GM23338 (cell line): ENCODE measurements around the gene FRMPD1.

Experiments
- CREB1 ChIP-seq: fragments of 250-450 bp; sonication (Bioruptor Pico); IDR thresholded peaks from 2 replicates; pipeline ENCODE4 v1.5.0; 2020; ENCODE audit warnings: low read depth, mild to moderate bottlenecking, moderate library complexity
- EZH2 ChIP-seq: fragments of 200-600 bp; sonication (generic); IDR thresholded peaks from one replicate; pipeline ENCODE4 v1.8.0; 2017; ENCODE audit warnings: antibody characterized with exemption, mild to moderate bottlenecking, low read depth; ENCODE audit not compliant: unreplicated experiment
- POLR2AphosphoS5 ChIP-seq: IDR thresholded peaks from 2 replicates; pipeline ENCODE4 v1.6.1; 2016; ENCODE audit warnings: antibody characterized with exemption, low read depth
- TF ChIP-seq, protein P1 (sequence below), 2 experiments: fragments of 200-600 bp in 1 of 2; sonication (generic) in 1 of 2; conservative IDR thresholded peaks; 2 replicates each; pipeline versions ENCODE4 v1.5.1 to v1.6.1; 2016 to 2017; ENCODE audit warnings: antibody characterized with exemption in 2 of 2, low read depth in 2 of 2, mild to moderate bottlenecking in 2 of 2, moderate library complexity in 1 of 2
- TF ChIP-seq, protein P2 (sequence below): IDR thresholded peaks from one replicate; pipeline ENCODE4 v1.6.1; 2018; ENCODE audit warnings: antibody characterized with exemption; ENCODE audit not compliant: unreplicated experiment

DNA sequence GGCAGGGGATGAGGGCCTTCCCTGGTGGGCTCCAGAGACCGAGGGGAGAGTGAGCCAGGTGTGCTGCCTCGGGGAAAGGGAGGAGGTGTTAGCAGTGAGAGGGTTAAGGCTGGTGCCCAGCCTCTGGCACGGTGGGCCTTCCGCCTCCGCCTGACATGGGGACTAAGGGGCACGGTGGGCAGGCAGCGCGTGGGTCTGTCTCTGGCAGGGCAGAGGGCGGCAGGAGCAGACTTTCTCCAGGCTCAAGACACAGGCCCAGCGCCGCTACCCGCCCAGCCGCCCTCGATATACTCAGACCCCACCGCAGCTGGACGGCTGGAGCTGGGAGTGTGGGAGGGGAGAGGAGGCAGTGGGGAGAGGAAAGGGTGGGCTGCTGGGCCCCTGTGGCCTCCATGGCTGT is 14.9 kb upstream of the FRMPD1 start:
- TF ChIP-seq, protein P1, sequence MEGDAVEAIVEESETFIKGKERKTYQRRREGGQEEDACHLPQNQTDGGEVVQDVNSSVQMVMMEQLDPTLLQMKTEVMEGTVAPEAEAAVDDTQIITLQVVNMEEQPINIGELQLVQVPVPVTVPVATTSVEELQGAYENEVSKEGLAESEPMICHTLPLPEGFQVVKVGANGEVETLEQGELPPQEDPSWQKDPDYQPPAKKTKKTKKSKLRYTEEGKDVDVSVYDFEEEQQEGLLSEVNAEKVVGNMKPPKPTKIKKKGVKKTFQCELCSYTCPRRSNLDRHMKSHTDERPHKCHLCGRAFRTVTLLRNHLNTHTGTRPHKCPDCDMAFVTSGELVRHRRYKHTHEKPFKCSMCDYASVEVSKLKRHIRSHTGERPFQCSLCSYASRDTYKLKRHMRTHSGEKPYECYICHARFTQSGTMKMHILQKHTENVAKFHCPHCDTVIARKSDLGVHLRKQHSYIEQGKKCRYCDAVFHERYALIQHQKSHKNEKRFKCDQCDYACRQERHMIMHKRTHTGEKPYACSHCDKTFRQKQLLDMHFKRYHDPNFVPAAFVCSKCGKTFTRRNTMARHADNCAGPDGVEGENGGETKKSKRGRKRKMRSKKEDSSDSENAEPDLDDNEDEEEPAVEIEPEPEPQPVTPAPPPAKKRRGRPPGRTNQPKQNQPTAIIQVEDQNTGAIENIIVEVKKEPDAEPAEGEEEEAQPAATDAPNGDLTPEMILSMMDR (conservative IDR thresholded peaks at IDR 0.05; ENCODE audit: low read depth in 2 of 2) = no peak
- TF ChIP-seq EZH2 = no peak
- no peak for TF ChIP-seq POLR2AphosphoS5
- TF ChIP-seq CREB1 = no peak
- TF ChIP-seq, protein P2, sequence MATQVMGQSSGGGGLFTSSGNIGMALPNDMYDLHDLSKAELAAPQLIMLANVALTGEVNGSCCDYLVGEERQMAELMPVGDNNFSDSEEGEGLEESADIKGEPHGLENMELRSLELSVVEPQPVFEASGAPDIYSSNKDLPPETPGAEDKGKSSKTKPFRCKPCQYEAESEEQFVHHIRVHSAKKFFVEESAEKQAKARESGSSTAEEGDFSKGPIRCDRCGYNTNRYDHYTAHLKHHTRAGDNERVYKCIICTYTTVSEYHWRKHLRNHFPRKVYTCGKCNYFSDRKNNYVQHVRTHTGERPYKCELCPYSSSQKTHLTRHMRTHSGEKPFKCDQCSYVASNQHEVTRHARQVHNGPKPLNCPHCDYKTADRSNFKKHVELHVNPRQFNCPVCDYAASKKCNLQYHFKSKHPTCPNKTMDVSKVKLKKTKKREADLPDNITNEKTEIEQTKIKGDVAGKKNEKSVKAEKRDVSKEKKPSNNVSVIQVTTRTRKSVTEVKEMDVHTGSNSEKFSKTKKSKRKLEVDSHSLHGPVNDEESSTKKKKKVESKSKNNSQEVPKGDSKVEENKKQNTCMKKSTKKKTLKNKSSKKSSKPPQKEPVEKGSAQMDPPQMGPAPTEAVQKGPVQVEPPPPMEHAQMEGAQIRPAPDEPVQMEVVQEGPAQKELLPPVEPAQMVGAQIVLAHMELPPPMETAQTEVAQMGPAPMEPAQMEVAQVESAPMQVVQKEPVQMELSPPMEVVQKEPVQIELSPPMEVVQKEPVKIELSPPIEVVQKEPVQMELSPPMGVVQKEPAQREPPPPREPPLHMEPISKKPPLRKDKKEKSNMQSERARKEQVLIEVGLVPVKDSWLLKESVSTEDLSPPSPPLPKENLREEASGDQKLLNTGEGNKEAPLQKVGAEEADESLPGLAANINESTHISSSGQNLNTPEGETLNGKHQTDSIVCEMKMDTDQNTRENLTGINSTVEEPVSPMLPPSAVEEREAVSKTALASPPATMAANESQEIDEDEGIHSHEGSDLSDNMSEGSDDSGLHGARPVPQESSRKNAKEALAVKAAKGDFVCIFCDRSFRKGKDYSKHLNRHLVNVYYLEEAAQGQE = no peak
